ENCODE measurements around the gene PDE6G.
A peak's percentile ranks its signal among the peaks of the same experiment; 100 is the strongest.
"Not testable (repeated sequence)": the region's sequence is repeated elsewhere in the genome, so short reads cannot be mapped to it uniquely, and the experiment has no call there.

Gene PDE6G

DNA sequence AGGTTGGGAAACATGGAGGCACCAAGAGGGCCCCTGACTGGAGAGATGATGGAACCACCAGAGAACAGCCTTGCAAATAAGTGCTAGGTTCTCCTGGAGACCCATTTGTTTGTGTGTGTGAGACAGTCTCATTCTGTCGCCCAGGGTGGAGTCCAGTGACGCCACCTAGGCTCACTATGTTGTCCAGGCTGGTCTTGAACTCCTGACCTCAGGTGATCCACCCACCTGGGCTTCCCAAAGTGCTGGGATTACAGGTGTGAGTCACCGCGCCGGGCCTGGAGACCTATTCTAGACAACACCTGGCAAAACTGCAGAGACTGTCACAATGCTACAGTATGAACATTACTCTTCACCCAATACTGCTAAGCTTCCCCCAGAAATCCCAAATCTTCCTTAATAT lies 20.9 kb downstream of the PDE6G start:
- DNase-seq (ENCODE audit: low read depth), result no peak

DNA sequence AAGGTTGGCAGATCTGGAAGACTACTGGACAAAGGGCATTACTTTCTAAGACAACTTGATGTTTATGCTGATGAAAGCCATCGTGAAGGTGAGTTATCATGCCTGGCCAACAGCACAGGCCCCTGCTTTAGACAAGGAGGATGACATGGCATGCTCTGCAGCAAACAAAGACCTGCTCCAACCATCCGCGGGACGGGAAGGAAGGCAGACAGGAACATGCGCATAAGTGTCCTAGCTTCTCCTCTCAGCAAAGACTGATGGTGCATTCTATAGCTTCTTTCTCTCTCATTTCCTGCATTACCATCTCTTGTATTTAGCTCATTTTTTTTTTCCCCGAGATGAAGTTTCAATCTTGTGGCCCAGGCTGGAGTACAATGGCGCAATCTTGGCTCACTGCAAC lies 24.9 kb downstream of the PDE6G start:
- DNase-seq (ENCODE audit: low read depth), result no peak

DNA sequence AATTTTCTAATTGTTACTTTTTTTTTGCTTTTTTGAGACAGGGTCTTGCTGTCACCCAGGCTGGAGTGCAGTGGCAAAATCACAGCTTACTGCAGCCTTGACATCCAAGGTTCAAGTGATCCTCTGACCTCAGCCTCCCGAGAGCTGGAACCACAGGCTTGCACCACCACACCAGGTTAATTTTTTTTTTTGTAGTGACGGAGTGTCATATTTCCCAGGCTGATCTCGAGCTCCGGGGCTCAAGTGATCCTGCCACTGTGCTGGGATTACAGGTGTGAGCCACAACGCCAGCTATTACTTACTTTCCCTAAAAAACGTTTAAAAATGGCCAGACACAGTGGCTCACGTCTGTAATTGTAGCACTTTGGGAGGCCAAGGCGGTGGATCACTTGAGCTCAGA lies 26.1 kb downstream of the PDE6G start:
- no peak for DNase-seq (ENCODE audit: low read depth)

DNA sequence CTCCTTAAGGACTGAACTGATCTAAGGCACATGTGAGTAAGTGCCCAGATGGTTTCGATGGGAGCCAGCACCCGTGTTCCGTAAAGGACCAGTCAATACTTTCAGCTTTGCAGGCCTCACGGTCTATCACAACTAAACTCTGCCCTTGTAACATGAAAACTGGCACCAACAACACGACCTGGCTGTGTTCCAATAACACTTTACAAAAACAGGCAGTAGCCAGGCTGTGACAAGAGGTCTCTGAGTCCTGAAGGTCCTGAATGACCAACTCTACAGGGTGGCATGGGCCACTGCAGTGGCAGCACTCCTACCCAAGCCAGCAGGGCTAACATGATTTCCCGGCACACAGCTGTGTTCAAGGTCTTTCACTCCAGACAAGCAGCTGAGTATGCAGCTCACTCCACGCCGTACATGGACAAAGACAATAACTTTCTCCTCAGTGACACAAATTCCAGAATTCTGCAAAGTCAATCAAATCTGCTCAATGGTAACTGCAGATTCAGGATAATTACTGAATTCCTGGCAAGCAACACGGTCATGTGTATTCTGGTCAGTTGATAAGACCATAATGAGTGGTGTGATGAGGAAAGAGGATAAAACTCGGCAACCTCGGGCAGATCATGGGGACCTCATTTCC lies 34.7 kb downstream of the PDE6G start:
- no peak for DNase-seq (ENCODE audit: low read depth)

DNA sequence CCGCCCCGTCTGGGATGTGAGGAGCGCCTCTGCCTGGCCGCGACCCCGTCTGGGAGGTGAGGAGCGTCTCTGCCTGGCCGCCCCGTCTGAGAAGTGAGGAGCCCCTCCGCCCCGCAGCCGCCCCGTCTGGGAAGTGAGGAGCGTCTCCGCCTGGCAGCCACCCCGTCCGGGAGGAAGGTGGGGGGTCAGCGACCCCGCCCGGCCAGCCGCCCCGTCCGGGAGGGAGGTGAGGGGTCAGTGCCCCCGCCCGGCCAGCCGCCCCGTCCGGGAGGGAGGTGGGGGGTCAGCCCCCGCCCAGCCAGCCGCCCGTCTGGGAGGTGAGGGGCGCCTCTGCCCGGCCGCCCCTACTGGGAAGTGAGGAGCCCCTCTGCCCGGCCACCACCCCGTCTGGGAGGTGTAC lies 38.0 kb downstream of the PDE6G start:
- DNase-seq (ENCODE audit: low read depth), result not testable (repeated sequence)

DNA sequence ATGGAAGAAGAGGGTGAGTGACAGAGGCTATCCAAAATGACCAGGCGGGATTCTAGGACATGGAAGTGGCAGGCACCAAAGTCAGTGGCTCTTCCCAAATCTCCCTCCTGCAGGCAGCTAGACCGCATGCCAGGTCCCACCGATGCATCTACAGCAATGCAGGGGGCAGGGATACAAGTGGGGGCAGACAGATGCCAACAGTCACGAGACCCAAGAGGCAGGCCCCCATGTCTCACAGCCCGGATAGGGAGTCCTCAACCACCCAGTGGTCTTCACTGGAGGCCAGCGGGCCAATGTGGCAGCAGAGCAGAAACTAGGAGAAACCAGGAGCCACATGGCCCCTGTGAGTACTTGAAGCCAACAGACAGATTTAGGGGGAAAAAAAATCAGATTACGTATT lies 39.5 kb downstream of the PDE6G start:
- DNase-seq (ENCODE audit: low read depth), result no peak

DNA sequence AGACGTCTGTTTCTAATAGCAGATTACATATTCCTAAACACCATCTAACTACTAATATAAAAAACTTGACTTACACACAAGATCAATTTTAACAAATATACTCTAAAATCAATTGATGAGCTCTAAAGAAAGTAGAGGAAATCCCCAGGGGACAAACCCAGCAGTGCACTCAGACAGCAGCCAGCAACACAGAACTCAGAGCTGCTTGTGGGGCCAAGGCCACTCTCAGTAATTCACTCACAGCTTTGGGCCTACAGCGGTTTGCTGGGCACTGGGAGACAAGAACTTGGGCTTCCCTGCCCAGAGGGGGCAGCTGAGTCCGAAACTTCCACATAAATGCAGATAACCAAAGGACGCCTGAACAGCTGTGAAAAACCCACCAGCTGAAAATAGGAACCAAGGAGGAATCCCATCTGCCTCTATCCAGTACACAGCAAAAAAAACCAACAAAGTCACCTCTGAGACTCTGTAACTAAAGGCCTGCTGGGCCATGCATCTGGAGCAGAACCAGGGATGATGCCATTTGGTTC lies 40.9 kb downstream of the PDE6G start:
- no peak for DNase-seq (ENCODE audit: low read depth)

DNA sequence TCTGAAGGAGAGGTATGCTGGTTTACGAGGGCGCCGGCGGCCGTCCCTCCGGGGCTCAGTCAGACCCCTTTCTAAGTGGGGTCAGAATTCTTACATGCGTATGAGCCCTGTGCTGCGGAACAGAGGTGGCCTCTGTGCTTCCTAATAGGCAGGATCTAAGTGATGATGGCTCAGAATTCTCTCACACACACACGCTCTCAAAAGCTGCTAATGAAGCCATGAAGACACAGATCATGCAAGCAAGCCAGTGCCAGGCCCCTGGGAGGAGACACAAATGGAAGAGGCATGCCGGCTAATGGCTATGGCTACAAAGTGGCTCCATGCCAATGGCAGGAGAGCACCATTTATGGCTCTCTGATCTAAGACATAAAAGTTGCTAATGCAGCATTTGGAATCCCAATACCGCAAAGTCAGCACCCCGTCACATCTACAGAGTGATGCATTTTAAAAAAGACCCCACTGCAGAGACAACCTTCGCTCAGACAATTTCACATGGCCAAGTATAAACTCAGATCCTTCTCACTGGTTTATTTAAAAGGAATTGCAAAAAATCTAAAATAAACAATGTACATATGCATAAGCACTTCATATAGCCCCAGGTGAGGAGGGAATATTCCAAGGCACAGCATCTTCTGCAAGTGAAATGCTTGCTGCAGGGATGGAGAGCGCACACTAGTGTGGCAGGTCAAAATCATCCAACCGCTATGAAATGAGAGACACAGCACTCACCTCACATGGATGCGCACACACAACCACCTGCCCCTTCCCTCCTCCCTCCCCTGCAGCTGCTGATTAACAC lies 44.0 kb downstream of the PDE6G start:
- no peak for DNase-seq (ENCODE audit: low read depth)

DNA sequence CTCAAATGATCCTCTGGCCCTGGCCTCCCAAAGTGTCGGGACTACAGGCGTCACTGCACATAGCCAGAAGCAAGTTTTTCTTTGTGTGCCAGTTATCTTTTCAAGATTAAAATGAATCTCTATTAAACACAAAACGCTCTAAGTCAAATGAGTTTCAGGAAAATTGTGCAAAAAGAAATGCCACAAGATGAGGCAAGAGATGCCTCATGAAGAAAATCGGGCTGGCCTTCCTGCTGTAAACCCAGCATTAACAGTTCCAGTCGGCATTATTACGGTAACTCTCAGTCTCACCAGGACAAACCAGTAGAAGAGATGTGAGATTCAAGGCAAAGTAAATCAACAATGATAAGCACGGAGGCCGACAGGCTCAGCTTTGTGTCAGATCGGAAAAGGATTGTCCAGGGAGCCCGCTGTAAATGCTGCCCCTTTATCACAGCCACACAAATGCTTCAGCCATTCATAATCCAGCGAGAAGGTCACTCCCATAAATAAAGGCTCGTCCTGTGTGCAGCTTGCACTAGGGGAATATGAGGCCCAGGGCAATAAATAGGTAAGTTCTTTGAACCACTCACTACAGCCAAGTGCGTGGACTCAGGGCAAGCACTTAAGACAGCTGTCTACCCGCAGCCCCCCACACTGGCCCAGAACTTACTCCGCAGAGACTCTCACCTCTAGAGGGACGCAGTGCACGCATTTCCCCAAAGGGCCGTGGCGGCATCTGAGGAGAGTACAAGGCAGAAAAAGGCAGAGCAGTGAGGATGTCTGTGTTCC lies 46.6 kb downstream of the PDE6G start:
- DNase-seq (ENCODE audit: low read depth), result peak; percentile 72

DNA sequence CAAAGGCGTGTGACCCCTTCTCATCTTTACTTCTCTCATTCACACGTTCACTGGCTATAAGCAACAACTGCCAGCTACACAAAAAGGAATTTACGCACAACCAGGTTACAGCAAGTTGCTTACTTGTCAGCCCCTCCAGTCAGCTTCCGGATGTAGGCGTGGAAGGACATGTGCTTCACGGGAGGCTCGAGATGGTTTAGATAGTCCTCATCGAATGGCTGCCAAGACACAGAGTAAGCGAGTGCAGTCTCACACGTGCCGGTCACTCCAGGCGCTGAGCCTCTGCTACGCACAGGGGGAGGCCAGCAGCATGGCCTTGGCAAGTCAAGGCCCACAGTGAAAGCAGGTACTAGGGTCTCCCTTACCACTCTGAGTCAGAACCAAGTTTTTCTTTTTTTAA lies 47.7 kb downstream of the PDE6G start:
- DNase-seq (ENCODE audit: low read depth), result no peak

DNA sequence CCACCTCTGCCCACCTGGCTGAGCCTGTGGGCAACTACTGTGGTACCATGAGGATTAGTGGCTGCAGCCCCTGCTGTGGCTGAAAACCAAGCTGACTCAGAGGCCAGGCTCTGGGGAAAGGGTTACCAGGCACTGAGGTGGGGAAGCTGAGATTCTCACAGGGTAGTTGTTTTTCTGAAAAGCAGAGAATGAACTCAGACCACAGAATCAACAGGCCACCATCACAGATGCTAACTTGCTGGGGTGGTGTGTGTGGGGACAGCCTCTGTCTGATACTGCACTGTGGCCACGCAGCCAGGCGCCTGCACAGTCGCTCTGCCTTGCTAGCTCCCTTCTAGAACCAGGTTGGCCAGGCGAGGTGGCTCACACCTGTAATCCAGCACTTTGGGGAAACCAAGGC lies 48.3 kb downstream of the PDE6G start:
- peak; percentile 78 for DNase-seq (ENCODE audit: low read depth)

DNA sequence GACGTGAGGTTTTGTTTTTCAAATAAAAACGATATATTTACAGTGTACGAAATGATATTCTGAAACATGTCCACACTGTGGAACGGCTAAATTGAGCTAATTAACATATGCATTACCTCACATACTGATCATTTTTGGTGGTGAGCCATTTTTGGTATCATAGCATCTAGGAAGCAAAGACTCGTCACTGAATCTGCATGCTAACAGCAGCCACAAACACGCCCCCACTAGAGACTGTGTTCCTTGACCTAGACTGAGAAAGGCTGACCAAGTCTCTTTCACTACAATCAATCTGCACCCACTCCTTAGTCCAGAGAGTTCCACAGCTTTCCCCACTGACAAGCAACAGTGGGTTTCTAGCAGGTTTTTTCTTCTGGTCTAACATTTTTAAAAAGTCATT lies 48.9 kb downstream of the PDE6G start:
- peak; percentile 68 for DNase-seq (ENCODE audit: low read depth)

DNA sequence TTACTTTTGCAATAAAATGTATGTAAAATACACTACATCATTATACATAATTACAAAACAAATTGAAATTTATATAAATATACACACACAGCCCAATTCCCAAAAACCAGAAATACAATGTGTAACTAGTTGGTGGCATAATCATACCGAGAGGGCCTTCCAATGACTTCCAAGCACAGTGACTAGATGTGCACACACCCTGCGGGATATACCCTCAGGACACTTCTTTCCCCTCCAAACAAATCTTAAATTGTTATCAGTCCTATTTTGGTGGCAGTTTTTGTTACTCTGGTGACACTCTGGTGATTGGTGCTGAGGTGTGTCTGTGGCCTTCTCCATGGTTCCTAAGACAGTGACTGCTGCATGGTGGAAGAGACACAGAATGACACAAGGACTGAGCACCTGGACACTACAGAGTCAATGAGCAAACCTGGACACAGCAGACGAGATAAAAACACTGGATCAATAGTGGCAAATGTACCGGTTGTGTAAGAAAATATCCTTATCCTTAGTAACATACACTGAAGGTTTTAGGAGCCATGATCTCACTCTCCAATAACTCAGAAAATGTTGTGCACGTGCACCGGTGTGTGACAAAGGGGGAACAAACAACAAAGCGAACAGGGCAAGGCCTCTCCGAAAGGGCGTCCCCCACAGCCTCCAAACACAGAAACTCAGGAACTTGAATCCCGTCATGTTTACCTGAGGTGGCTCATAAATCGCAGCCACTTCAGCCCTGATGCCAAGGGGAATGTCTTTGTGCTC lies 52.3 kb downstream of the PDE6G start:
- DNase-seq (ENCODE audit: low read depth), result no peak

DNA sequence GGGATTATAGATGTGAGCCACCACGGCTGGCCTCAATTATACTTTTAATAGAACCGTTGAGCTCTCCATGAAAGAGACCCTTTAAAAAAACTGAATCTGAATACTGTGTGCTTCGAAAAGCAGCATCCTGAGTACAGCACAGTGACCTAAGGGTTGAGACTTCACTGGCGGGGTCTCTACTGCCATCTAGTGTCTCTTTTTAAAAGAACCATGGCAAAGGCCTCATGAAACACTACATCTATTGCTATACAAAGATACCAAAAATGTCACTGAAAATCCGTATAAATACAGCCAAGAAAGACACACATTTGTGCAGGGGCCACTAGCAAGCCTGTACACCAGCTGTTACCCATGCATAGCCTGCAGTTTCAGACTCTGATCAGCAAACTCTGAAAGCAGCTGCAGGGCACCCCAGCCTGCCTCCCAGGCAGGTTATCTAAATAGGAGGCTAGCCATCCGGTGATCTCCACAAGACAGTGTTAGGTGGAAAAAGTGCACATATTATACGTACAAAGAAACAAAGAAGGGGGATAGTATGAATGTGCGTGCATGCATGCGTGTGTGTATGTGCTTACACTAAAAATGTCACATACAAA lies 54.7 kb downstream of the PDE6G start:
- DNase-seq (ENCODE audit: low read depth), result peak; percentile 69
